ENCODE data around the gene FPR1. TPM values are rescaled to one million over a fixed set of nuclear protein-coding genes. Genes with fewer than 3 reads are reported as not detected.

FPR1 gene
- total and polyA plus RNA-seq, 2 of the 8 experiments (the other 6 are each of a cell fraction or from before 2014, with no cell fraction given): 0.11 TPM; not detected in 1

DNA sequence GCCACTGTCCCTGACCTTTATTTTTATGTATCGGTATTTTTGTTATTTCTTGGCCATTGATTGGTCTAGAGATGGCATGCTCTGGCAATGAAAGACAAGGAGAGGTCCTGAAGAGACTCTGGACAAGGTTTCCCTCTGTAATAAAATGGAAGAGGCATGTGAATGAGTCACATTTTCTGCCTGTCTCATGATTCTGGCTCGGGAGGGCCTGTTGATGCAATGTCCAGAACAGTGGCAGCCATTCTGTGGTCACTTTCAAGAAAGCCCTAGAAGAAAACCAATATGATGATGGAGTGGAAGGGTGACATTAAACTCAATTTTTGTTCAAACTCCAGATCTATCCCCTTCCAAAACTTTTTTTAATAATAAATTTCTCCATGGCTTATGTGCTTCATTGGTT, 41.3 kb upstream of the FPR1 start (continued):
- no peak for TF ChIP-seq SRF (IDR thresholded peaks at IDR 0.05; ENCODE audit: low read depth, low read length)
- no peak for TF ChIP-seq RAD21 (IDR thresholded peaks at IDR 0.05 in 1 of 2, conservative IDR thresholded peaks at IDR 0.05 in 1 of 2; ENCODE audit: low read depth in 2 of 2, low read length in 2 of 2)
- no peak for TF ChIP-seq HDAC6 (IDR thresholded peaks at IDR 0.05; ENCODE audit: low read depth, low read length)
